ENCODE measurements around the gene PPP2R3B. TPM values are rescaled to one million over a fixed set of nuclear protein-coding genes. Genes with fewer than 3 reads are reported as not detected.
A peak's percentile ranks its signal among the peaks of the same experiment; 100 is the strongest.

Gene PPP2R3B
- total and polyA plus RNA-seq, 2 of the 4 experiments (the other 2 are of a cell fraction): 13.2 to 13.3 TPM

DNA sequence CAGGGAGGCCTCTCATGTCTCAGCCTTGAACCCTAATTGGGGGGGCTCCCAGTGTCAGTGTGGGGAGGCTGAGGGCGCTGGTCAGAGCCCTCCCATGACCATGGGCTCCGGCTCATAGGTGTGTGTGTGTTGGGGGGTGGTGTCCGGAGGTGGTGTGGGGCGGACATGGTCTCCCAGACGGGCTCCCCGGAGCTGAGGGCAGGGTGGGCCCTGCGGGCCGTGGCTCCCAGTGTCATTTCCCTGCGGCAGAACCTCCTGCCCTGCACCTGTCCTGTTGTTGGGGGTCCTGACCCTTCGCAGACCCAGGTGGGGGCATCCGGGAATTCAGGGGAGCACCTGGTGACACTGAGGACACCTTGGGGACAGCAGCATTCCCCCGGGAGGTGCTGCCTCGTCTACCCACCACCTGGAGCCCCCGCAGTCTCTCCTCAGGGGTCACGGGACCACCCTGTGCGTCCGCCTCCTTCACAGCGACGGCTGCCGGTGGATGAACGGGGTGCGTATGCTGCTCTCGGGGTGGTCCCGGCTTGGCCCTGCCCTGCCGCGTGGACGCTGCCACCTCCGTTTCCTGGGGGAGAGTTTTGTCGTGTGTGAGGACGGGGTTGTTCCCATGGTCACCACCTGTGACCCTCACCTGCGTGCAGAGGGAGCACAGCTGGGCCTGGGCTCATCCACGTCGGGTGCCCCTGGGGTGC is 53.6 kb downstream of the PPP2R3B start:
- 100% methylated on average over 7 of the region's 33 CpGs; no CpG with 5 or more reads in 1 of the 2 experiments for WGBS, 2 experiments (ENCODE audit: extremely low coverage in 2 of 2, insufficient read length in 1 of 2)
- Histone ChIP-seq H3K4ac (ENCODE audit: low read depth, low read length) (no peak overlapping the region), H2AK5ac (ENCODE audit: low read depth, low read length) (no peak overlapping the region), H2BK15ac (ENCODE audit: low read depth, low read length) (no peak overlapping the region), H3K27me3 (ENCODE audit: control insufficient read depth, insufficient read depth, low read length) (no peaks in the 10 kb centered on the region), H3K56ac (ENCODE audit: extremely low read depth, insufficient read depth, low read length) (no peak overlapping the region), H3K9me1 (ENCODE audit: insufficient read depth, low read length) (no peaks in the 10 kb centered on the region), H3K4me2 (ENCODE audit: low read depth, low read length) (no peak overlapping the region), H4K5ac (ENCODE audit: low read depth, low read length) (no peak overlapping the region), H4K91ac (ENCODE audit: insufficient read depth, low read depth, low read length) (no peak overlapping the region), H3K14ac (replicated peaks; ENCODE audit: low read depth, low read length) (no peak overlapping the region), H3K4me1 (ENCODE audit: control insufficient read depth, insufficient read depth, low read length) (peaks cover 3% of the 10 kb centered on the region), H3K79me1 (ENCODE audit: low read depth in 1 of 2, low read length in 2 of 2) (no peaks in the 10 kb centered on the region), H3K27ac (ENCODE audit: insufficient read depth, low read length) (no peak overlapping the region), H3K4me3 (ENCODE audit: insufficient read depth, low read depth, low read length) (no peak overlapping the region), H2BK120ac (ENCODE audit: low read depth, low read length) (no peak overlapping the region), H3K18ac (ENCODE audit: low read depth, low read length) (no peak overlapping the region), H4K20me1 (ENCODE audit: insufficient read depth, low read length) (no peaks in the 10 kb centered on the region; the same call in 1 of the 2 replicates), H3K36me3 (ENCODE audit: control insufficient read depth, insufficient read depth, low read length) (peaks cover 15% of the 10 kb centered on the region; the same call in 1 of the 2 replicates), H2BK5ac (ENCODE audit: low read depth, low read length, poor library complexity, severe bottlenecking) (no peak overlapping the region), H2BK20ac (ENCODE audit: low read depth, low read length) (no peak overlapping the region), H3K23ac (ENCODE audit: low read depth, low read length) (no peak overlapping the region), H2AK9ac (replicated peaks; ENCODE audit: low read depth, low read length, poor library complexity) (no peak overlapping the region), H3K9ac (ENCODE audit: low read depth, low read length) (no peak overlapping the region), H4K8ac (ENCODE audit: low read depth in 2 of 2, low read length in 2 of 2) (no peak overlapping the region), H3K9me3 (ENCODE audit: control insufficient read depth, insufficient read depth, low read length) (peaks cover 2% of the 10 kb centered on the region; the same call in 1 of the 2 replicates), H2AFZ (replicated peaks; ENCODE audit: low read length, poor library complexity) (peak overlapping the region; percentile 33)
- dilution Hi-C loops (cut with HindIII; ENCODE audit: low sequenced_read_pairs, unreplicated experiment): no loop called here
- in situ Hi-C loops (cut with MboI; ENCODE audit: low sequenced_read_pairs): no loop called here
- ATAC-seq (ENCODE audit: low read depth) (no peak), DNase-seq (no peak)
- no TSS peak for BruUV-seq (replicated peaks)
- TF ChIP-seq SMC3 (IDR thresholded peaks at IDR 0.05; ENCODE audit: low read depth, low read length) (no peak), RFX5 (IDR thresholded peaks at IDR 0.05; ENCODE audit: low read depth, low read length) (no peak), MXI1 (IDR thresholded peaks at IDR 0.05; ENCODE audit: borderline replicate concordance, low read depth, low read length) (no peak), MAFK (IDR thresholded peaks at IDR 0.05; ENCODE audit: low read depth, low read length) (no peak), RAD21 (IDR thresholded peaks at IDR 0.05; ENCODE audit: low read length) (no peak)
- TF ChIP-seq, protein P1, sequence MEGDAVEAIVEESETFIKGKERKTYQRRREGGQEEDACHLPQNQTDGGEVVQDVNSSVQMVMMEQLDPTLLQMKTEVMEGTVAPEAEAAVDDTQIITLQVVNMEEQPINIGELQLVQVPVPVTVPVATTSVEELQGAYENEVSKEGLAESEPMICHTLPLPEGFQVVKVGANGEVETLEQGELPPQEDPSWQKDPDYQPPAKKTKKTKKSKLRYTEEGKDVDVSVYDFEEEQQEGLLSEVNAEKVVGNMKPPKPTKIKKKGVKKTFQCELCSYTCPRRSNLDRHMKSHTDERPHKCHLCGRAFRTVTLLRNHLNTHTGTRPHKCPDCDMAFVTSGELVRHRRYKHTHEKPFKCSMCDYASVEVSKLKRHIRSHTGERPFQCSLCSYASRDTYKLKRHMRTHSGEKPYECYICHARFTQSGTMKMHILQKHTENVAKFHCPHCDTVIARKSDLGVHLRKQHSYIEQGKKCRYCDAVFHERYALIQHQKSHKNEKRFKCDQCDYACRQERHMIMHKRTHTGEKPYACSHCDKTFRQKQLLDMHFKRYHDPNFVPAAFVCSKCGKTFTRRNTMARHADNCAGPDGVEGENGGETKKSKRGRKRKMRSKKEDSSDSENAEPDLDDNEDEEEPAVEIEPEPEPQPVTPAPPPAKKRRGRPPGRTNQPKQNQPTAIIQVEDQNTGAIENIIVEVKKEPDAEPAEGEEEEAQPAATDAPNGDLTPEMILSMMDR (conservative IDR thresholded peaks at IDR 0.05; ENCODE audit: low read depth, low read length): no peak
- CTCF ChIA-PET: no interaction called here
- POLR2A ChIA-PET (ENCODE audit: unreplicated experiment): no interaction called here
- intact Hi-C loops (cut with micrococcal nuclease): no loop called here
